DND-41 (cell line): ENCODE data around the gene SLC39A8.

Experiments used
- EZH2 ChIP-seq: IDR thresholded peaks from 3 replicates; pipeline ENCODE4 v1.6.1; 2012; ENCODE audit warnings: borderline replicate concordance, low read depth, mild to moderate bottlenecking, moderate library complexity, low read length, inconsistent platforms; ENCODE audit not compliant: severe bottlenecking
- TF ChIP-seq, protein P1 (sequence below): IDR thresholded peaks from 2 replicates; pipeline ENCODE4 v1.5.1; 2012; ENCODE audit warnings: borderline replicate concordance, low read length, moderate library complexity, mild to moderate bottlenecking; ENCODE audit not compliant: poor library complexity, severe bottlenecking; ENCODE audit errors: extremely low read depth

DNA sequence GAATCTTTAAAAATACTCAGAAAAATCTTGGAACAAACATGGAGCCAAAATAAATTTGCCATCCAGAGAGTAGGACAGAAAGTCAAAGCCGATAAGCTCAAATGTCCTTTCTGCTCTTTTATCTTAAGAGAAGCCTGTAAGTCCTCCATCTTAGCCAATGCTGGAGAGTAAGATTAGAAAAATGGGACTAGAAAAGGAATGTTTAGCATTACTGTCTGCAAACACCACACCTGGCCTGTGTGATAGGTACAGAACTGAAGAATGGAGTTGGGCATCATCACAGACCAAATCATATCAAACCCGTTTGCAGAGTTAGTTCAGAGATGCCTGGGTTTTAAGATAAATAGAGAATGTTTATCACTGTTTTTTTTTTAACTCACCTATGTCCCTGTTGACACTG, 10.5 kb upstream of the SLC39A8 start:
- TF ChIP-seq, protein P1, sequence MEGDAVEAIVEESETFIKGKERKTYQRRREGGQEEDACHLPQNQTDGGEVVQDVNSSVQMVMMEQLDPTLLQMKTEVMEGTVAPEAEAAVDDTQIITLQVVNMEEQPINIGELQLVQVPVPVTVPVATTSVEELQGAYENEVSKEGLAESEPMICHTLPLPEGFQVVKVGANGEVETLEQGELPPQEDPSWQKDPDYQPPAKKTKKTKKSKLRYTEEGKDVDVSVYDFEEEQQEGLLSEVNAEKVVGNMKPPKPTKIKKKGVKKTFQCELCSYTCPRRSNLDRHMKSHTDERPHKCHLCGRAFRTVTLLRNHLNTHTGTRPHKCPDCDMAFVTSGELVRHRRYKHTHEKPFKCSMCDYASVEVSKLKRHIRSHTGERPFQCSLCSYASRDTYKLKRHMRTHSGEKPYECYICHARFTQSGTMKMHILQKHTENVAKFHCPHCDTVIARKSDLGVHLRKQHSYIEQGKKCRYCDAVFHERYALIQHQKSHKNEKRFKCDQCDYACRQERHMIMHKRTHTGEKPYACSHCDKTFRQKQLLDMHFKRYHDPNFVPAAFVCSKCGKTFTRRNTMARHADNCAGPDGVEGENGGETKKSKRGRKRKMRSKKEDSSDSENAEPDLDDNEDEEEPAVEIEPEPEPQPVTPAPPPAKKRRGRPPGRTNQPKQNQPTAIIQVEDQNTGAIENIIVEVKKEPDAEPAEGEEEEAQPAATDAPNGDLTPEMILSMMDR, result no peak
- TF ChIP-seq EZH2, result no peak
